Mesothelial cell of epicardium (in vitro differentiated cells): ENCODE measurements around the gene ZBTB47. TPM values are rescaled to one million over a fixed set of nuclear protein-coding genes. Genes with fewer than 3 reads are reported as not detected.

ENCODE experiments used
- DNase-seq, 2 experiments: peaks; one replicate each; pipeline ENCODE4 v3.0.0; 2021; ENCODE audit warnings: low spot score in 2 of 2; ENCODE audit not compliant: unreplicated experiment in 2 of 2
- H3K27ac Mint-ChIP-seq: 2 replicates; pipeline ENCODE4 v1.8.0; 2021; ENCODE audit warnings: mixed read lengths
- H3K27me3 Mint-ChIP-seq: 2 replicates; pipeline ENCODE4 v1.8.0; 2021; ENCODE audit warnings: low read depth, mixed read lengths
- H3K36me3 Mint-ChIP-seq: 2 replicates; pipeline ENCODE4 v1.8.0; 2021; ENCODE audit warnings: mixed read lengths
- H3K4me1 Mint-ChIP-seq: 2 replicates; pipeline ENCODE4 v1.8.0; 2021; ENCODE audit warnings: mixed read lengths
- H3K4me3 Mint-ChIP-seq: 2 replicates; pipeline ENCODE4 v1.8.0; 2021; ENCODE audit warnings: mild to moderate bottlenecking, moderate library complexity, mixed read lengths
- H3K9me3 Mint-ChIP-seq: 2 replicates; pipeline ENCODE4 v1.8.0; 2021; ENCODE audit warnings: mixed read lengths
- total RNA-seq: library from RNA; stranded (reverse); gene quantifications from 3 replicates; pipeline ENCODE4 v1.2.1, GENCODE V29; 2021
- TF ChIP-seq, protein P1 (sequence below): fragments of 200-600 bp; sonication (generic); IDR thresholded peaks from one replicate; pipeline ENCODE4 v1.5.0; 2021; ENCODE audit warnings: antibody characterized with exemption; ENCODE audit not compliant: unreplicated experiment

Gene ZBTB47
- total RNA-seq, 1 donor from 2014 or later = 23.6 TPM

DNA sequence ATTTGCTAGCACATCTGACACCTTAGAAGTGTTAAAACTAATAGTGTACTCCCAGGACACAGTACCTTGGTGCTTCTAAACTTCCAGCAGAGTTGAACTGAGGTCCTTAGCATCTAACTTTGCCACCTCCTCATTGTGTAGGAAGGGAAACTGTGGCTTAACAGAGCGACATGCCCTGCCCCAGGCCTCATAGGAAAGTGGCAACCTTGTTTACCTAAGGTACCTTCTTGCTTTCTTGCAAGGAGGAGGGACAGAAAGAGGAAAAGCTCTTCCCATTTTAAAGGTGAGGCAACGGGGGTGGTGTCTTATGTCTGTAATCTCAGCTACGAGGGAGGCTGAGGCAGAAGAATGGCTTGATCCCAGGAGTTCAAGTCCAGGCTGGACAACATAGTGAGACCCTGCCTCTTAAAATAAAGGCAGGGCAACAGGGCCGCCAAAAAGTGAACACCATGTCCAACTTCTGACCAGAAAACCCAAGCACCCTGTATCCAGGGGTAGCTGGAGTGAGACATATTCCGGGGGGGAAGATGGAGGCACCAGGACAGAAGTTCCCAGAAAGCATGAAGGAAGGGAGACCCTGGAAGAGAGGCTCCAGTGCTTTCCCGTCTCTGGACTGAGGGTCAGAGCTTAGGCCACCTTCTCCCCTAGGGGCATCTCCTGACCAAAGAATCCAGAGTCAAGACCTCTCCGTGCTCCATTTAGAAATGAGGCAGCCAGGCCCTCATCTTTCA is 31.3 kb downstream of the ZBTB47 start:
- TF ChIP-seq, protein P1, sequence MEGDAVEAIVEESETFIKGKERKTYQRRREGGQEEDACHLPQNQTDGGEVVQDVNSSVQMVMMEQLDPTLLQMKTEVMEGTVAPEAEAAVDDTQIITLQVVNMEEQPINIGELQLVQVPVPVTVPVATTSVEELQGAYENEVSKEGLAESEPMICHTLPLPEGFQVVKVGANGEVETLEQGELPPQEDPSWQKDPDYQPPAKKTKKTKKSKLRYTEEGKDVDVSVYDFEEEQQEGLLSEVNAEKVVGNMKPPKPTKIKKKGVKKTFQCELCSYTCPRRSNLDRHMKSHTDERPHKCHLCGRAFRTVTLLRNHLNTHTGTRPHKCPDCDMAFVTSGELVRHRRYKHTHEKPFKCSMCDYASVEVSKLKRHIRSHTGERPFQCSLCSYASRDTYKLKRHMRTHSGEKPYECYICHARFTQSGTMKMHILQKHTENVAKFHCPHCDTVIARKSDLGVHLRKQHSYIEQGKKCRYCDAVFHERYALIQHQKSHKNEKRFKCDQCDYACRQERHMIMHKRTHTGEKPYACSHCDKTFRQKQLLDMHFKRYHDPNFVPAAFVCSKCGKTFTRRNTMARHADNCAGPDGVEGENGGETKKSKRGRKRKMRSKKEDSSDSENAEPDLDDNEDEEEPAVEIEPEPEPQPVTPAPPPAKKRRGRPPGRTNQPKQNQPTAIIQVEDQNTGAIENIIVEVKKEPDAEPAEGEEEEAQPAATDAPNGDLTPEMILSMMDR = no peak
- Mint-ChIP-seq H3K4me3 (no peak overlapping the region), H3K36me3 (no peaks in the 10 kb centered on the region), H3K4me1 (no peaks in the 10 kb centered on the region), H3K27ac (no peak overlapping the region), H3K27me3 (peaks cover 10% of the 10 kb centered on the region), H3K9me3 (no peaks in the 10 kb centered on the region)
- no peak for DNase-seq

DNA sequence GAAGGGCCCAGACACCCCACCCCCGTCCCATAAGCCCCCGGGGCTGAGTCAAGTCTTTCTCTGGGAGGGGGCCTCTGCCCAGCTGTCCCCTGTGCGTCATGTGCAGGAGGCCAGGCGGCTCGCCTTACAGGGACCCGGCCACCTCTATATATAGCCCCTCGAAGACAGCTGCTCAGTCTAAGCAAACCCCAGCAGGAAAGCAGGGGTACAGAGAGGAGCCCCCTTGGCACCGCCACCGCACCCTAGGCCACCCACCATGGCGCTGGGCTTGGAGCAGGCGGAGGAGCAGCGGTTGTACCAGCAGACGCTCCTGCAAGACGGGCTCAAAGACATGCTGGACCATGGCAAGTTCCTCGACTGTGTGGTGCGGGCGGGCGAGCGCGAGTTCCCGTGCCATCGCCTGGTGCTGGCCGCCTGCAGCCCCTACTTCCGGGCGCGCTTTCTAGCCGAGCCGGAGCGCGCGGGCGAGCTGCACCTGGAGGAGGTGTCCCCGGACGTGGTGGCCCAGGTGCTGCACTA is 31.9 kb downstream of the ZBTB47 start, which contains the start of gene KLHL40:
Gene KLHL40, plus strand, starts transcription at position 175 of the 519 bp plus-strand sequence. Its CDS starts 82 bp downstream, at position 257.
- TF ChIP-seq, protein P1 = no peak
- H3K4me1 Mint-ChIP-seq = no peaks in the 10 kb centered on the region
- DNase-seq = no peak
- no peaks in the 10 kb centered on the region for H3K9me3 Mint-ChIP-seq
- H3K4me3 Mint-ChIP-seq = no peak within 1 kb of the TSS
- peaks cover 15% of the 10 kb centered on the region for H3K27me3 Mint-ChIP-seq
- H3K27ac Mint-ChIP-seq = no peak within 1 kb of the TSS
- no peaks in the 10 kb centered on the region for H3K36me3 Mint-ChIP-seq

DNA sequence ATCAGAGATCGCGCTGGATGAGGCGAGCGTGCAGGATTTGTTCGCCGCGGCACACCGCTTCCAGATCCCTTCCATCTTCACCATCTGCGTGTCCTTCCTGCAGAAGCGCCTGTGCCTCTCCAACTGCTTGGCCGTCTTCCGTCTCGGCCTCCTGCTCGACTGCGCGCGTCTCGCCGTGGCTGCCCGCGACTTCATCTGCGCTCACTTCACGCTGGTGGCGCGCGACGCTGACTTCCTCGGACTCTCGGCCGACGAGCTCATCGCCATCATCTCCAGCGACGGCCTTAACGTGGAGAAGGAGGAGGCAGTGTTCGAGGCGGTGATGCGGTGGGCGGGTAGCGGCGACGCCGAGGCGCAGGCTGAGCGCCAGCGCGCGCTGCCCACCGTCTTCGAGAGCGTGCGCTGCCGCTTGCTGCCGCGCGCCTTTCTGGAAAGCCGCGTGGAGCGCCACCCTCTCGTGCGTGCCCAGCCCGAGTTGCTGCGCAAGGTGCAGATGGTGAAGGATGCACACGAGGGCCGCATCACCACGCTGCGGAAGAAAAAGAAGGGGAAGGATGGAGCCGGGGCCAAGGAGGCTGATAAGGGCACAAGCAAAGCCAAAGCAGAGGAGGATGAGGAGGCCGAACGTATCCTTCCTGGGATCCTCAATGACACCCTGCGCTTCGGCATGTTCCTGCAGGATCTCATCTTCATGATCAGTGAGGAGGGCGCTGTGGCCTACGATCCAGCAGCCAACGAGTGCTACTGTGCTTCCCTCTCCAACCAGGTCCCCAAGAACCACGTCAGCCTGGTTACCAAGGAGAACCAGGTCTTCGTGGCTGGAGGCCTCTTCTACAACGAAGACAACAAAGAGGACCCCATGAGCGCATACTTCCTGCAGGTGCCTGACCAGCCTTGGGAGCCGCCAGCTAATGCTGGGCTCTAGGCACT is 32.7 kb downstream of the ZBTB47 start:
- TF ChIP-seq, protein P1 = no peak
- no peak for DNase-seq
- no peaks in the 10 kb centered on the region for H3K4me1 Mint-ChIP-seq
- H3K4me3 Mint-ChIP-seq = no peak overlapping the region
- H3K36me3 Mint-ChIP-seq = no peaks in the 10 kb centered on the region
- H3K27me3 Mint-ChIP-seq = peaks cover 21% of the 10 kb centered on the region
- H3K9me3 Mint-ChIP-seq = no peaks in the 10 kb centered on the region
- no peak overlapping the region for H3K27ac Mint-ChIP-seq

DNA sequence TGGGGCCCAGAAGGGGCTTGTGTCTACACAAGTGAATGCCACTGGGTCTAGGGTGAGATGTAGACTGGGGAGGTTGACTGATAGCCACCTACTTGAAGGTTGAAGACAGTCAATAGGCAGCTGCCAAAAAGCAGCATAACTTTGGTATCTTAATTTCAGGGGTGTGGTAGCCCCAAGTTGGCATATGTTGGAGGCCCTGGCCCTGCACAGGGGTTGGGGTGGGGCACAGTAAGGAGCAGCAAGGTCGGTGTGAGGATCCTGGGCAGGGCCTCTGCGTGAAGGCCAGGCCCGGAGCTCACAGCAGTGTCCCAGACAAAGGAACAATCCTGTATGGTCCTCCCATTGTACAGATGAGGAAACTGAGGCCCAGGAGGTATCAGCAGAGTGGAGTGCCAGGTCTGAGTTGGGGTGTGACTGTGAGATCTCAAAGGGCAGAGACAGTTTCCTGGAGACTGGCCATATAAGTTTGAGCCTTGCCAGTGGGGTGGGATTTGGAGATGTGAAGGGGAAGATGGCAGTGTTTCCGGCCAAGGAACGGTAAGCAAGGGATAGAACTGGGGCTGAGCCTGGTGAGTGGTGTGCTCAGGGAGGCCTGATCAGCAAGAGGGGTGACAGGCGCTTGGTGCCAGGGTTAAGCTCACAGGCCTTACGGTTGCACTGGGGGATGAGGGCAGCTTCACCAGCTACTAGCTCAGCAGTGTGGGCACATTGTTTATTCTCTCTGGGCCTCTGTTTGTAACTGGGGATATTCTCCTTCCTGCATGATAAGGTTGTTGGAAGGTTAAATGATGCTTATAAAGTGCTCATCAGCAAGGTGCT is 33.5 kb downstream of the ZBTB47 start:
- no peaks in the 10 kb centered on the region for H3K36me3 Mint-ChIP-seq
- H3K4me3 Mint-ChIP-seq = no peak overlapping the region
- H3K4me1 Mint-ChIP-seq = no peaks in the 10 kb centered on the region
- TF ChIP-seq, protein P1 = no peak
- H3K9me3 Mint-ChIP-seq = no peaks in the 10 kb centered on the region
- no peak for DNase-seq
- H3K27me3 Mint-ChIP-seq = peaks cover 27% of the 10 kb centered on the region
- H3K27ac Mint-ChIP-seq = no peak overlapping the region

DNA sequence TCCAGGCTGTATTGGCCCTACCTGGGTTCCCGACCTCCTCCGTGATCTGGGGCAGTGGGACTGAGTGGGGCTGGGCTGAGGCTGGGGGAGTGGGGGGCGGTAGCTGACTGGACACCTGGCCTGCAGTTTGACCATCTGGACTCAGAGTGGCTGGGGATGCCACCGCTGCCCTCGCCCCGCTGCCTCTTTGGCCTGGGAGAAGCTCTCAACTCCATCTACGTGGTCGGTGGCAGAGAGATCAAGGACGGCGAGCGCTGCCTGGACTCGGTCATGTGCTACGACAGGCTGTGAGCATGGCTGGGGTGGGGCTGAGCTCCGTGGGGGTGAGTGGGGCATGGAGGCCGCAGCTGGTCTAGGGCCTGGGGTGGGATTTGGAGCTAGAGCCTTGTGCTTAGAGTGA is 34.5 kb downstream of the ZBTB47 start:
- no peaks in the 10 kb centered on the region for H3K36me3 Mint-ChIP-seq
- no peak overlapping the region for H3K4me3 Mint-ChIP-seq
- peaks cover 32% of the 10 kb centered on the region for H3K27me3 Mint-ChIP-seq
- TF ChIP-seq, protein P1 = no peak
- H3K9me3 Mint-ChIP-seq = no peaks in the 10 kb centered on the region
- no peak overlapping the region for H3K27ac Mint-ChIP-seq
- no peak for DNase-seq
- no peaks in the 10 kb centered on the region for H3K4me1 Mint-ChIP-seq
